ENCODE measurements around the gene FASTK.

GRCh38 chr7:151062399-151063211 is 18.0 kb downstream of the FASTK start:
- TF ChIP-seq SIN3A (IDR thresholded peaks at IDR 0.05; ENCODE audit: borderline replicate concordance, insufficient read depth, low read depth, low read length), result no peak
- TF ChIP-seq, protein P1, sequence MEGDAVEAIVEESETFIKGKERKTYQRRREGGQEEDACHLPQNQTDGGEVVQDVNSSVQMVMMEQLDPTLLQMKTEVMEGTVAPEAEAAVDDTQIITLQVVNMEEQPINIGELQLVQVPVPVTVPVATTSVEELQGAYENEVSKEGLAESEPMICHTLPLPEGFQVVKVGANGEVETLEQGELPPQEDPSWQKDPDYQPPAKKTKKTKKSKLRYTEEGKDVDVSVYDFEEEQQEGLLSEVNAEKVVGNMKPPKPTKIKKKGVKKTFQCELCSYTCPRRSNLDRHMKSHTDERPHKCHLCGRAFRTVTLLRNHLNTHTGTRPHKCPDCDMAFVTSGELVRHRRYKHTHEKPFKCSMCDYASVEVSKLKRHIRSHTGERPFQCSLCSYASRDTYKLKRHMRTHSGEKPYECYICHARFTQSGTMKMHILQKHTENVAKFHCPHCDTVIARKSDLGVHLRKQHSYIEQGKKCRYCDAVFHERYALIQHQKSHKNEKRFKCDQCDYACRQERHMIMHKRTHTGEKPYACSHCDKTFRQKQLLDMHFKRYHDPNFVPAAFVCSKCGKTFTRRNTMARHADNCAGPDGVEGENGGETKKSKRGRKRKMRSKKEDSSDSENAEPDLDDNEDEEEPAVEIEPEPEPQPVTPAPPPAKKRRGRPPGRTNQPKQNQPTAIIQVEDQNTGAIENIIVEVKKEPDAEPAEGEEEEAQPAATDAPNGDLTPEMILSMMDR (IDR thresholded peaks at IDR 0.05), result no peak
